B cell (primary cell): ENCODE results near the gene CR1L. TPM values are rescaled to one million over a fixed set of nuclear protein-coding genes. Genes with fewer than 3 reads are reported as not detected.
"Not testable (repeated sequence)": the region's sequence is repeated elsewhere in the genome, so short reads cannot be mapped to it uniquely, and the experiment has no call there.

Experiments
- ATAC-seq: fragments of 200-7000 bp; cut with Tn5 transposase; one replicate; pipeline ENCODE4 v1.10.0; 2021; ENCODE audit warnings: low read depth, mild to moderate bottlenecking, moderate number of reproducible peaks, moderate library complexity
- CTCF ChIA-PET: fragments of 350-600 bp; sonication (Branson Sonifier 250); formaldehyde crosslinking; loops from one replicate; lab custom pipeline; 2021; ENCODE audit warnings: antibody characterized with exemption, inconsistent platforms; lab: Charles Lee
- POLR2A ChIA-PET: fragments of 350-600 bp; sonication (Branson Sonifier 250); formaldehyde crosslinking; loops from one replicate; lab custom pipeline; 2021; ENCODE audit warnings: antibody characterized with exemption; lab: Charles Lee
- DNase-seq: peaks from one replicate; pipeline ENCODE4 v3.0.0; 2013
- H2AFZ ChIP-seq: 2 replicates; pipeline ENCODE4 v1.6.1; 2012; ENCODE audit warnings: mild to moderate bottlenecking, low read depth, low read length; ENCODE audit not compliant: insufficient read depth, poor library complexity, severe bottlenecking
- H3K27ac ChIP-seq, 2 donors: 1 replicate in 1 of 2; 2 replicates in 1 of 2; pipeline ENCODE4 v1.5.1; 2012 to 2013; ENCODE audit warnings: low read length in 2 of 2, mild to moderate bottlenecking in 2 of 2, moderate library complexity in 1 of 2
- H3K27me3 ChIP-seq, 4 experiments: fragments of 200-600 bp in 1 of 4; sonication (generic) in 1 of 4; replicated peaks in 1 of 4; 1 replicate in 2 of 4; 2 replicates in 2 of 4; pipeline versions ENCODE4 v1.6.1 to v1.7.0; 2013 to 2016; ENCODE audit warnings: low read length in 3 of 4, mild to moderate bottlenecking in 2 of 4, mixed read lengths in 1 of 4, moderate library complexity in 1 of 4; ENCODE audit not compliant: insufficient read depth in 4 of 4, control insufficient read depth in 3 of 4; ENCODE audit errors: control extremely low read depth in 1 of 4
- H3K36me3 ChIP-seq, 2 experiments: replicated peaks in 1 of 2; 1 replicate in 1 of 2; 2 replicates in 1 of 2; pipeline versions ENCODE4 v1.6.1 to v1.7.1; 2013; ENCODE audit warnings: low read length in 1 of 2; ENCODE audit not compliant: insufficient read depth in 2 of 2, control insufficient read depth in 1 of 2; ENCODE audit errors: control extremely low read depth in 1 of 2, extremely low read depth in 1 of 2
- H3K4me1 ChIP-seq, 2 donors: fragments of 200-600 bp in 1 of 2; sonication (generic) in 1 of 2; 1 replicate in 1 of 2; 2 replicates in 1 of 2; pipeline versions ENCODE4 v1.5.1 to v1.6.1; 2013 to 2017; ENCODE audit warnings: low read length in 2 of 2; ENCODE audit not compliant: control insufficient read depth in 2 of 2, insufficient read depth in 2 of 2
- H3K4me2 ChIP-seq: replicated peaks from 2 replicates; pipeline ENCODE3; 2012; ENCODE audit warnings: mild to moderate bottlenecking, low read depth, low read length; ENCODE audit not compliant: poor library complexity, severe bottlenecking
- H3K4me3 ChIP-seq, 5 experiments: fragments of 200-600 bp in 1 of 5; sonication (generic) in 1 of 5; 1 replicate in 3 of 5; 2 replicates in 2 of 5; pipeline versions ENCODE4 v1.5.1 to v1.7.0; 2011 to 2016; ENCODE audit warnings: low read length in 4 of 5, mild to moderate bottlenecking in 4 of 5, low read depth in 2 of 5, control low read depth in 1 of 5, moderate library complexity in 1 of 5; ENCODE audit not compliant: insufficient read depth in 1 of 5; ENCODE audit errors: control extremely low read depth in 1 of 5, extremely low read depth in 1 of 5
- H3K79me2 ChIP-seq: fragments of 200-600 bp; sonication (generic); one replicate; pipeline ENCODE4 v1.6.0; 2016; ENCODE audit warnings: low read length; ENCODE audit not compliant: control insufficient read depth, insufficient read depth
- H3K9ac ChIP-seq: fragments of 200-600 bp; sonication (generic); 2 replicates; pipeline ENCODE4 v1.6.1; 2017; ENCODE audit warnings: mild to moderate bottlenecking, low read length, moderate library complexity
- H3K9me3 ChIP-seq, 3 donors: one replicate each; pipeline versions ENCODE4 v1.6.1 to v1.7.1; 2013; ENCODE audit warnings: low read length in 2 of 3; ENCODE audit not compliant: control insufficient read depth in 2 of 3, insufficient read depth in 1 of 3; ENCODE audit errors: control extremely low read depth in 1 of 3
- H4K20me1 ChIP-seq: 2 replicates; pipeline ENCODE4 v1.6.0; 2012; ENCODE audit warnings: mild to moderate bottlenecking, low read length; ENCODE audit not compliant: insufficient read depth, control insufficient read depth, poor library complexity, severe bottlenecking
- H3K27ac Mint-ChIP-seq: one replicate; pipeline ENCODE4 v1.8.0; 2021; ENCODE audit warnings: mixed read lengths
- H3K27me3 Mint-ChIP-seq: one replicate; pipeline ENCODE4 v1.8.0; 2021; ENCODE audit warnings: mixed read lengths
- H3K4me1 Mint-ChIP-seq: one replicate; pipeline ENCODE4 v1.8.0; 2021; ENCODE audit warnings: mixed read lengths
- H3K4me3 Mint-ChIP-seq: one replicate; pipeline ENCODE4 v1.8.0; 2021; ENCODE audit warnings: mixed read lengths
- H3K9me3 Mint-ChIP-seq: one replicate; pipeline ENCODE4 v1.8.0; 2022; ENCODE audit warnings: mixed read lengths; ENCODE audit not compliant: insufficient read depth
- EZH2 ChIP-seq: IDR thresholded peaks from 2 replicates; pipeline ENCODE4 v1.6.1; 2012; ENCODE audit warnings: borderline replicate concordance, low read depth, mild to moderate bottlenecking, moderate library complexity, low read length; ENCODE audit not compliant: insufficient read depth, poor library complexity, severe bottlenecking
- WGBS: methylation state at CpG from one replicate; pipeline ENCODE4 v1.1.5; 2013; ENCODE audit warnings: missing lambda C conversion rate; ENCODE audit not compliant: insufficient coverage; 5-methylcytosine and 5-hydroxymethylcytosine counted together
- intact Hi-C: fragments of 100-400 bp; cut with micrococcal nuclease; formaldehyde crosslinking; loops from one replicate; pipeline ENCODE4 v1.10.0; 2022
- polyA plus RNA-seq: library from polyadenylated mRNA; depleted of rRNA; stranded (reverse); fragments of >200 nt; gene quantifications from 2 replicates; pipeline ENCODE4 v1.2.3, GENCODE V29; 2012
- total RNA-seq, 2 donors: library from RNA; stranded (reverse); fragments of 120-200 nt in 1 of 2; gene quantifications; 1 replicate in 1 of 2; 2 replicates in 1 of 2; pipeline versions ENCODE4 v1.2.3 to v1.2.4, GENCODE V29; 2013 to 2022
- TF ChIP-seq, protein P1 (sequence below): fragments of 200-600 bp; IDR thresholded peaks from one replicate; pipeline ENCODE4 v1.8.0; 2022; ENCODE audit warnings: antibody characterized with exemption, mild to moderate bottlenecking

The CR1L gene
- total and polyA plus RNA-seq, 2 donors (not counting 1 experiment from before 2014, with no cell fraction given), result 0.07 to 0.59 TPM

DNA sequence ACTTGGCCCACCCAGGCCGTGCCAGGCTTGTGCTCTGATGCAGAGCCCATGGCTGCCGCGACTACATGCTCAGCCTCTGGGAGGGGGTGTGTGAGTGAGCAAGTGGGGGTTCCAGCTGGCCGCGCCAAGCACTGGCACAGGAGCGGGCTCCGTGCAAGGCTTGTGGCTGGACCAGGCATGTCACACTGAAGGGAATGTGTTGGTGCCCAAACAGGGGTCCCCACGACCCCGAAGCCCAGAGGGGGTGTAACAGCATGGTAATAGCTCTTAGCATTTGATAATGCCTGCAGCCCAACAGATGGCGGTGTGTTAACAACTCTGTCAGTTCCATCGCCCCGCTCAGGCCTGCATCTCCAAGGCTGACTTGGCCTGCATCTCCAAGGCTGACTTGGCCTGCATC lies 68.6 kb downstream of the CR1L start:
- intact Hi-C loops, result no loop called here
- H3K4me3 Mint-ChIP-seq, result no peak overlapping the region
- no peak for ATAC-seq

DNA sequence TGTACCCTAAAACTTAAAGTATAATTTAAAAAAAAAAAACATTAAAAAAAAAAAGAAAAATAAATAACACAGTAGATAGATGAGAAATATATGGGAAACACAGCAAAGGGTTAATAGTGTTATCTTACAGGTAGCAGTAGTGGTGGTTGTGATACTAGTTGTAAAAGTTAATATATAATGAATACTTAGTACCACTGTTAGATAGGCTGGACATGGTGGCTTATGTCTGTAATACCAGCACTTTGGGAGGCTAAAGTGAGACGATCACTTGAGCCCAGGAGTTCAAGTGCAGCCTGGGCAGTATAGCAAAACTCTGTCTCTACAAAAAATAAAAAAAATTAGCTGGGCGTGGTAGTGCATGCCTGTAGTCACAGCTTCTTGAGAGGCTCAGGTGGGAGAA lies 74.3 kb downstream of the CR1L start:
- intact Hi-C loops, result no loop called here
- no peak overlapping the region for H3K4me3 ChIP-seq
- ChIA-PET CTCF (no interaction called here), POLR2A (no interaction called here)
- no peak overlapping the region for H2AFZ ChIP-seq
- TF ChIP-seq EZH2, result no peak
- TF ChIP-seq, protein P1, sequence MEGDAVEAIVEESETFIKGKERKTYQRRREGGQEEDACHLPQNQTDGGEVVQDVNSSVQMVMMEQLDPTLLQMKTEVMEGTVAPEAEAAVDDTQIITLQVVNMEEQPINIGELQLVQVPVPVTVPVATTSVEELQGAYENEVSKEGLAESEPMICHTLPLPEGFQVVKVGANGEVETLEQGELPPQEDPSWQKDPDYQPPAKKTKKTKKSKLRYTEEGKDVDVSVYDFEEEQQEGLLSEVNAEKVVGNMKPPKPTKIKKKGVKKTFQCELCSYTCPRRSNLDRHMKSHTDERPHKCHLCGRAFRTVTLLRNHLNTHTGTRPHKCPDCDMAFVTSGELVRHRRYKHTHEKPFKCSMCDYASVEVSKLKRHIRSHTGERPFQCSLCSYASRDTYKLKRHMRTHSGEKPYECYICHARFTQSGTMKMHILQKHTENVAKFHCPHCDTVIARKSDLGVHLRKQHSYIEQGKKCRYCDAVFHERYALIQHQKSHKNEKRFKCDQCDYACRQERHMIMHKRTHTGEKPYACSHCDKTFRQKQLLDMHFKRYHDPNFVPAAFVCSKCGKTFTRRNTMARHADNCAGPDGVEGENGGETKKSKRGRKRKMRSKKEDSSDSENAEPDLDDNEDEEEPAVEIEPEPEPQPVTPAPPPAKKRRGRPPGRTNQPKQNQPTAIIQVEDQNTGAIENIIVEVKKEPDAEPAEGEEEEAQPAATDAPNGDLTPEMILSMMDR, result no peak
- WGBS, result no CpG with 5 or more reads among the region's 2 CpGs
- no peaks in the 10 kb centered on the region for H3K4me1 Mint-ChIP-seq
- peaks cover 0 to 4% (median 0%) of the 10 kb centered on the region in 3 donors for H3K9me3 ChIP-seq
- H3K4me3 Mint-ChIP-seq, result no peak overlapping the region
- no peaks in the 10 kb centered on the region for H3K9me3 Mint-ChIP-seq
- ATAC-seq, result no peak
- no peak overlapping the region for H3K27ac ChIP-seq
- H3K27me3 ChIP-seq, result no peaks in the 10 kb centered on the region
- H3K79me2 ChIP-seq, result no peaks in the 10 kb centered on the region
- no peaks in the 10 kb centered on the region for H3K4me1 ChIP-seq
- no peak overlapping the region for H3K4me2 ChIP-seq
- no peak overlapping the region for H3K9ac ChIP-seq
- no peak for DNase-seq
- no peak overlapping the region for H3K27ac Mint-ChIP-seq
- no peaks in the 10 kb centered on the region for H4K20me1 ChIP-seq
- H3K27me3 Mint-ChIP-seq, result no peaks in the 10 kb centered on the region
- no peaks in the 10 kb centered on the region for H3K36me3 ChIP-seq

More for the DNA sequence above, 68.6 kb downstream of the CR1L start:
- ChIA-PET CTCF (interaction anchor here (1.2 kb wide), 1 partner anchor 84 kb away, joined by 3 read pairs; no protein-coding TSS in a partner anchor), POLR2A (no interaction called here)
- Histone ChIP-seq H3K4me2 (no peak overlapping the region), H3K27ac (no peak overlapping the region), H2AFZ (no peak overlapping the region), H3K4me1 (no peaks in the 10 kb centered on the region), H3K4me3 (no peak overlapping the region), H3K9me3 (peaks cover 0 to 10% (median 0%) of the 10 kb centered on the region in 3 donors), H3K9ac (no peak overlapping the region), H3K36me3 (no peaks in the 10 kb centered on the region), H3K79me2 (no peaks in the 10 kb centered on the region), H4K20me1 (no peaks in the 10 kb centered on the region), H3K27me3 (no peaks in the 10 kb centered on the region)
- H3K27me3 Mint-ChIP-seq, result no peaks in the 10 kb centered on the region
- TF ChIP-seq, protein P1, result no peak
- no peaks in the 10 kb centered on the region for H3K4me1 Mint-ChIP-seq
- DNase-seq, result peak; percentile 6
- no peaks in the 10 kb centered on the region for H3K9me3 Mint-ChIP-seq
- WGBS, result 90% methylated on average over 11 of the region's 12 CpGs
- no peak overlapping the region for H3K27ac Mint-ChIP-seq

DNA sequence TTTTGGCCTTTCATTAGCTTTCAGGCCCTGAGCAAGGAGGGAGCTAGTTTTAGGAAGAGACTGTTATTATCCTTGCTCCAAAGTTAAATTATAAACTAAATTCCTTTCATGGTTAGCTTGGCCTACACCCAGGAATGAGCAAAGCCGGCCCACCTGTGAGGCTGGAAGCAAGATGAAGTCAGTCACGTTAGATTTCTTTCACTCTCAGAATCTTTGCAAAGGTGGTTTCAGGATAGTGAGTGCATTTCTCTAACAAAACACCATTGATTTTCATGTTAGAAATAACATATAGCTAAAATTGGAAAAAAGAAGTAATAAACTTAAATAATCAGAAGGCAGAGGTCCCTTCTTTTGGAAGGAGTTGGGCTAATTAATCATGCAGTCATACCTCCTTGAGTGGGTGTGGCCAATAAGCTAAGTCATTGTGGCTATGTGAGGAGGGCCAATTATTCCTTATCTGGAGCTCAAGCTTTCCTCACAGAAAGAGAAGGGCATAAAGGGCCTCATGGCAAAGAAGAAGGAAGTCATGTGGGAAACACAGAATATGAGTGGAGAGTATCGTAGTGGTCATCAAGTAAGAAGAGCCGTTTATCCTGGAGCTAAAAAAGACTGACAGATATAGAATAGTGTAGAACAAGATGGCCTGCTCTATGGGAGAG lies 83.4 kb downstream of the CR1L start:
- H3K9me3 ChIP-seq, H3K27me3 Mint-ChIP-seq, H3K4me3 ChIP-seq, H3K9ac ChIP-seq, H3K4me3 Mint-ChIP-seq, CTCF ChIA-PET, H2AFZ ChIP-seq, H3K79me2 ChIP-seq, H4K20me1 ChIP-seq, H3K9me3 Mint-ChIP-seq, H3K27ac Mint-ChIP-seq, H3K27me3 ChIP-seq, H3K4me1 ChIP-seq, ATAC-seq, H3K4me1 Mint-ChIP-seq, intact Hi-C loops, POLR2A ChIA-PET, DNase-seq, H3K36me3 ChIP-seq, H3K27ac ChIP-seq, H3K4me2 ChIP-seq: not testable (repeated sequence)
- 60% methylated on average over 2 of the region's 4 CpGs for WGBS
